GM13976 (cell line): ENCODE data around the gene WDR45B.

ENCODE experiments used
- DNase-seq: peaks from one replicate; pipeline ENCODE4 v3.0.0; 2012; ENCODE audit warnings: low spot score
- in situ Hi-C: fragments of 300-500 bp; cut with MboI; formaldehyde crosslinking; loops from one replicate; pipeline ENCODE4 v1.12.0; 2022; ENCODE audit warnings: low sequenced_read_pairs, mixed read lengths, inconsistent platforms; ENCODE audit not compliant: unreplicated experiment
- TF ChIP-seq, protein P1 (sequence below): IDR thresholded peaks from 2 replicates; pipeline ENCODE4 v1.5.1; 2012; ENCODE audit warnings: borderline replicate concordance, mild to moderate bottlenecking; ENCODE audit not compliant: insufficient read depth; ENCODE audit errors: extremely low read depth, missing control alignments, control extremely low read depth

Gene WDR45B

DNA sequence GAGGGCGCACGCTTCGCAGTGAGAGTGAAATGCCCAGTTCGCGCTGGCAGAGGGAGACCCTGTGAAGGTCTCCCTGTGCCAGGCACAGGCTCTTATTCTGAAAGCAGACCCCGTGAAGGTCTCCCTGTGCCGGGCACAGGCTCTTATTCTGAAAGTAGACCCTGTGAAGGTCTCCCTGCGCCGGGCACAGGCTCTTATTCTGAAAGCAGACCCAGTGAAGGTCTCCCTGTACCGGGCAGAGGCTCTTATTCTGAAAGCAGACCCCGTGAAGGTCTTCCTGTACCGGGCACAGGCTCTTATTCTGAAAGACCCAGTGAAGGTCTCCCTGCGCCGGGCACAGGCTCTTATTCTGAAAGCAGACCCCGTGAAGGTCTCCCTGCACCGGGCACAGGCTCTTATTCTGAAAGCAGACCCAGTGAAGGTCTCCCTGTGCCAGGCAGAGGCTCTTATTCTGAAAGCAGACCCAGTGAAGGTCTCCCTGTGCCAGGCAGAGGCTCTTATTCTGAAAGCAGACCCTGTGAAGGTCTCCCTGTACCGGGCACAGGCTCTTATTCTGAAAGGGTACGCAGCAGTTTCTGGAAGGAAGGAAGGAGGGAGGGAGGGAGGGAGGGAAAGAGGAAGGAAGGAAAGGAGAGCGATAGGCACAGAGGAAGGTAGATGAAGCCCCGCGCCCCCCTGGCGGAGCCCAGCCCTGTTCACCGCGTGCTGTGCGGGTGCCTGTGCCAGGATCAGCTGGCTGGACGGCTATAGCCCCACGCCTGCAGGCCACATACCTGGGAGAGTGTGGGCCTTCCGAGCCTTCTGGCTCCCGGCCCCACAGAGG lies 55.3 kb downstream of the WDR45B start:
- in situ Hi-C loops: no loop called here
- no peak for DNase-seq
- TF ChIP-seq, protein P1, sequence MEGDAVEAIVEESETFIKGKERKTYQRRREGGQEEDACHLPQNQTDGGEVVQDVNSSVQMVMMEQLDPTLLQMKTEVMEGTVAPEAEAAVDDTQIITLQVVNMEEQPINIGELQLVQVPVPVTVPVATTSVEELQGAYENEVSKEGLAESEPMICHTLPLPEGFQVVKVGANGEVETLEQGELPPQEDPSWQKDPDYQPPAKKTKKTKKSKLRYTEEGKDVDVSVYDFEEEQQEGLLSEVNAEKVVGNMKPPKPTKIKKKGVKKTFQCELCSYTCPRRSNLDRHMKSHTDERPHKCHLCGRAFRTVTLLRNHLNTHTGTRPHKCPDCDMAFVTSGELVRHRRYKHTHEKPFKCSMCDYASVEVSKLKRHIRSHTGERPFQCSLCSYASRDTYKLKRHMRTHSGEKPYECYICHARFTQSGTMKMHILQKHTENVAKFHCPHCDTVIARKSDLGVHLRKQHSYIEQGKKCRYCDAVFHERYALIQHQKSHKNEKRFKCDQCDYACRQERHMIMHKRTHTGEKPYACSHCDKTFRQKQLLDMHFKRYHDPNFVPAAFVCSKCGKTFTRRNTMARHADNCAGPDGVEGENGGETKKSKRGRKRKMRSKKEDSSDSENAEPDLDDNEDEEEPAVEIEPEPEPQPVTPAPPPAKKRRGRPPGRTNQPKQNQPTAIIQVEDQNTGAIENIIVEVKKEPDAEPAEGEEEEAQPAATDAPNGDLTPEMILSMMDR: no peak

DNA sequence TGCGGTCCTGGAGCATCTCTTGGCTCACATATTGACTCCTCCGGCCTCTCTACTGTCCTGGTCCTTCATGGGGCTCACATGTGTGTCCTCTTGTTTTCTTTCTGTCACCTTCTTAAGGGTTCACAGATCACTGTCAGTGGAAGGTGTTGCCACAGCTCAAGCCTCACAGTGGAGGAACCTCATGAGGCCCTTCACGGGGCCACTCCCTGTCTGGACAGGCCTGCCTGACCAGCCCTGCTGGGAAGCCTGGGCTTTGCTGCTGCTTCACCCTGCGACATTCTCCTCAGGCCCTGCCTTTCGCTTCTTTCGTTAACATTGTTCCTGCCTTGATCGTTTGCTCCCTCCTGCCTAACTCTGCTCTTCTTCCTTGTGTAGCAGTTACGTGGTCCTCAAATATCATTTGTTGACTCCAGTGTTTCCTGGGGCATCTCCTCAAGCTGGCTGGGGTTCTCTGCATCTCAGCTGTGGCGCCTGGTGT lies 55.9 kb downstream of the WDR45B start:
- in situ Hi-C loops: no loop called here
- TF ChIP-seq, protein P1: no peak
- DNase-seq: no peak

DNA sequence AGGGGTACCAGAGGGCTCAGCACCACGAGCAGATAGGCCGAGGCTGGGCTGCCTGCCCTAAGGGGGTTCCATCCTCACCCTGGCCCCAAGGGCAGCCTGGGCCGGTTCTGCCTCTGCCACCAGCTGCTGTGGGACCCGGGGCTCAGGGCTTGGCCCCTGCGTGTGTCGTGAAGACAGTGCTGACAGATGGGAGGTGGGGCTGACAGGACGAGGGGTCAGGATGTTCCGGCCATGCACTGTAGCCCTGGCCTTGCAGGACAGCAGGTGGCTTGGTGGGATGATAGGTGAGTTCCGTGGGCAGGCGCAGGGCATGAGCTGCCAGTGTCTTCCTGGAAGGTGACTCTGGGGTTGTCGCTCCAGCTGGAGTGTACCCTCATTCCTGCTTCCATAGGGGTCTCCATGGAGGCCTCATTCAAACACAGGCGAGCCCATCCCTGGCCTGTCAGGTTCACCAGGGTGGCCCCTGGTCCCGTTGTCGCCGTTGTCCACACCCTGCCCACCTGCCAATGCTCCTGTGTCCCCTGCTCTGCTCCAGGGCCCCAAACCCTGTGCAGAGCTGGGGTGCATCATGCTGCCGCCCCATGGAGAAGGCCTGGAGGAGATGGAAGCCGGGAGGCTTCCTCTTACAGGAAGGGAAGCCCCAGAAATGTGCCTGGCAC lies 57.2 kb downstream of the WDR45B start:
- no peak for DNase-seq
- TF ChIP-seq, protein P1: no peak
- in situ Hi-C loops: no loop called here

DNA sequence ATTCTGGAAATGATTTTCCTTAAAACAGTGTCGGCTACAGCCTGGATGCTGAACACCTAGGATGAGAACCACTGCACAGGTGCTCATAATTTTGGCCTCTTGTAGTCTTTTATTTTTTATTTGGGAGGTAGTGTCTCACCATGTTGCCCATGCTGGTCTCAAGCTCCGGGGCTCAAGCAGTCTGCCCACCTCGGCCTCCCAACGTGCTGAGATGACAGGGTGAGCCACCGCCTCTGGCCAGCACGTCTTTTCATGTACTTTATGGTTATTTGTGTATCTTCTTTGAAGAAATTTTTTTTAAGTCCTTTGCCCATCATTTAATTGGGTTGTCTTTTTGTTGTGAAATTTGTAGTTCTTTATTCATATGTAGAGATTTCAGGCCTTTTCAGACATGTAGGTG lies 58.0 kb downstream of the WDR45B start:
- TF ChIP-seq, protein P1: no peak
- in situ Hi-C loops: no loop called here
- DNase-seq: no peak

DNA sequence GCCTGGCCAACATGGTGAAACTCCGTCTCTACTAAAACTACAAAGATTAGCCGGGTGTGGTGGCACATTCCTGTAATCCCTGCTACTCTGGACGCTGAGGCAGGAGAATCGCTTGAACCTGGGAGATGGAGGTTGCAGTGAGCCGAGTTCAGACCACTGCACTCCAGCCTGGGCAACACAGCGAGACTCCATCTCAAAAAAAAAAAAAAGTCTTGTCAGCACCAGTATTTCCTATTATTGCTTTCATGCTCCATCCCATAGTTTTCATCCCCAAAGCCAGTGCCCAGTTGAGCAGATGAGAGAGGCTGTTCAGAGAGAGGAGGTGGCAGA lies 58.4 kb downstream of the WDR45B start:
- in situ Hi-C loops: no loop called here
- DNase-seq: no peak
- TF ChIP-seq, protein P1: no peak

DNA sequence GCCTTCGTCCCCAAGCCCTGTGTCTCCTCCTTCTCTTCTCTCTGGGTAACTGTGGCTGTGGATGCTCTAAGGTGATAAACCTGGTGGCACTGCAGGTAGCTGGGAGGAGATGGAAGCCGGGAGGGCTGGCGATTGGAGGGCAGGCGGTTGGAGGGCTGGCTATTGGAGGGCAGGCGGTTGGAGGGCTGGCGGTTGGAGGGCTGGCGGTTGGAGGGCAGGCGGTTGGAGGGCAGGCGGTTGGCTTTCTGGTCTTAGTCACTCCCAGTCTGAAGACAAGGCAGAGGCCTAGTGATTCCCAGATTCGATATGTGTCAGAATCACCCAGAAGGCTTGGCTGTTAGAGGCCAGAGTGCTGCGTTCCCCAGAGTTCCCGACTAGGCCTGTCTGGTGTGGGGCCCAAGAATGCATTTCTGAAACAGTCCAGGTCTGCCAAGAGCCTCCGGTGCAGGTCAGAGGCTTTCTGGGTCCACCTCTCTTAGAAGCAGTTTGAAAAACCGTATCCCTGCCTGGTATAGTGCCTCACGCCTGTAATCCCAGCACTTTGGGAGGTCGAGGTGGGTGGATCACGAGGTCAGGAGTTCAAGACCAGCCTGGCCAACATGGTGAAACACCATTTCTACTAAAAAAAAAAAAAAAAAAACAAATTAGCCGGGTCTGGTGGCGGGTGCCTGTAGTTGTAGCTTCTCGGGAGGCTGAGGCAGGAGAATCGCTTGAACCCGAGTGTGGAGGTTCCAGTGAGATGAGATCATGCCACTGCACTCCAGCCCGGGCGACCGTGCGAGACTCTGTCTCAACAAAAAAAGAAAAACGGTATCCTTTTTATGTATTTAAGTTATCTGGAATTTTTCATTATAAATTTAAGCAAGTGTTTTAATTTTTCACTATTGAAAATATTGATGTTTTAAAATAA lies 59.7 kb downstream of the WDR45B start:
- TF ChIP-seq, protein P1: no peak
- DNase-seq: no peak
- in situ Hi-C loops: no loop called here
